GM19452 (cell line): ENCODE data around the gene SLC12A3.
"Not testable (repeated sequence)": the region's sequence is repeated elsewhere in the genome, so short reads cannot be mapped to it uniquely, and the experiment has no call there.

Experiments used
- ATAC-seq: cut with Tn5 transposase; IDR thresholded peaks from one replicate; pipeline ENCODE4 v1.9.1; 2021; ENCODE audit not compliant: unreplicated experiment

Gene SLC12A3

DNA sequence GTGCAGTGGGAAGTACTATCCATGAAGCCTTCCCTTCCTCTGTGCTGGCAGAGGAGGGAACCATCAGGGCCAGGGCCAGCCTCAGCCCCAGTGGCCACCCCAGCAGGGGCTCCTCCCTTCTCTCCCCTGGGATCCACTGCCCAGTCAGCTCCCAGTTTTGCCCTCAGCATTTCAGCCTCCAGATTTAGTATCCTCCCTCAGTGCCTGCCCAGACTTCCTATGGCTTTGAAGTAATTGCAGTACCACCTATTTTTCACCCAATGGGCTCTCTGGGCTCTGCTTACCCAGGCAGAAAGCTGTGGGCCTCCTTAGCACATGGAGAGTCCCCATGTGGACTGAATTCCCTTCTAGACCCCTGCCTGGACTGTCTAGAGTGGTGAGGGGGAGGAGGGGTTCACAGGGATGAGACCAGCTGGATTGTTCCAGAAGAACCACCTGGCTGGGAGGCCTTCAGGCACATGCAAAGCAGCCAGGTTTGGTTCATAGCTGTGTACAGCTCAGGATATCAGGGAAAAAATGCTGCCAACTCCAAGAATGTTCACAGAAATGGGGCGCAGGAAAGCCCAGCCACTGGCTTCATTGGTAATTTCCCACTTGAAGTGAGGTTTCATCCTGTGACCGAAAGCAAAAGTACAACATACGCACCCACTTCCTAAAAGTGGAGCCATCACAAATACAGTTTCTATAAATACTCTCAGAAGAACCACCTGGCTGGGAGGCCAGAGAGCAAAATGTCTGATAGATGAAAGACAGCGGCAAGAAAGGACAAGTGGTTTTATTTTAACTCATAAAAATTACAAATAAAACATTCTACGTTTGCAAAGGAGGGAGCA is 51.8 kb downstream of the SLC12A3 start:
- peak; percentile 65 for ATAC-seq

DNA sequence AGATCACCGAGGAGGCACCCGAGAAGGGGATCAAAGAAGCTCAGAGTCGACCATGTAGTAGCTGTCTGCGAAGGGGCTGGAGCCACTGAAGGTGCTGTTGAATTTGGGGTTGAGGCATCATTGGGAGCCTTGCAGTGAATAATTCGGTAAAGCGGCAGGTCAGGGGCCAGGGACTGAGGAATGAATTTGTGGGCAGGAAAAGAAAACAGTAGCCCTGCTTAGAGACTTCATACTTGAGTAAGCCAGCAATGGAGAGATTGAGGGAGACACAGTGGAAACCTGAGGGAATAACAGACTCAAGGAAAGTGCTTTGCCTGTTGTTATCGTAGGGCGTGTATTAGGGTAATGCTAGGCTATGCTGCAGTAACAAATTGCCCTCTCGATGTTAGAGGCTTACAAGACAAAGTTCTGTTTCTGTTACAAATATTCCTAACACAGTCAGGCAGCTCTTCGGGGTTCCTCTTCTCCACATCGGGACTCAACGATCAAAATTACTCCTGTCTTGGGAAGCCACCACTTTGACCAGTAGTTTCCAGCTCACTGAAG is 53.5 kb downstream of the SLC12A3 start:
- no peak for ATAC-seq

DNA sequence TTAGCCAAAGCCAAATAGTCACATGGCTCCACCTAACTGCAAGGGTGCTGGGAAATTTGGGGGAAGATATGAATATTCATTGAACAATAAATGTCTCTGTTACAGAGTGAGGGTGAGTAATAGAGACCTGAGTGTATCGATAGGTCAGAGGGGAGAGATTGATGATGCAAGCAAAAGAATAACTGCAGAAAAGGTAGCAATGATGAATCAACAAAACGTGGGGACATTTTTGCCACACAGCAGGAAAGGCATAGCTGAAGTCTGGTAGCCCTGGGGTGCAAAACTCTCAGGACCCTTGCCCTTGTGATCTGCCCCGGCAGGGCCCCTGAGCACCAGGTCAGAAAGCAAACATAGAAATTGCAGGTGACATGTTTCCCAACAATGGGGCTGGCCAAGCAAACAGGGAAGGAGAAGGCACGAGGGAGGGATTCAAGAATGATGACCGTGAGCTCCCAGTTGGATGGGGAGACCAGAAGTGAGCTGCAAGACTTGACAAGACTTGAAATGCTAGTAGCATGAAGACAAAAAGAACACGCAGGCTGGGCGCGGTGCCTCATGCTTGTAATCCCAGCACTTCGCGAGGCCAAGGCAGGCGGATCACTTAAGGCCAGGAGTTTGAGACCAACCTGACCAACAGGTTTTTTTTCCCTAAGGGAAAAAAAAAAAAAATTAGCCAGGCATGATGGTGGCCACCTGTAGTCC is 54.2 kb downstream of the SLC12A3 start:
- ATAC-seq, result no peak

DNA sequence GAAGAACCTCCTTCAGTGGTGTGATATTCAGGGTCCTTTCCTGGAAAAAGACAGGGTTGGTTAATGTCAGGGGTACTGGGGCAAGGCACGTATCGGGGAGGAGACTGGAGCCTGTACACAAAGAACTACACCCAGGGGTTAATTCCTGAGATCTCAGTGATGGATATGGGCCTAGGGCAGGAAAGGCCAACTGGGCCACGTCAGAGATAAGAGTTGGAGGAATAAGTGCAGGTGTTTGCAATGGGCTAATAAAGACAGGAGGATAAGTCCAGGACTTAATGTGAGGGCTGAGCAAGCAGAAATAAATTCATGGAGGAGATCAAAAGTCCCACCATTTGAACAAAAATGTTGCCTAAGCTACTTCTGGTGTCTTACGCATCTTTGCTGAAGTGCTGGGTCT is 56.6 kb downstream of the SLC12A3 start:
- ATAC-seq, result no peak

DNA sequence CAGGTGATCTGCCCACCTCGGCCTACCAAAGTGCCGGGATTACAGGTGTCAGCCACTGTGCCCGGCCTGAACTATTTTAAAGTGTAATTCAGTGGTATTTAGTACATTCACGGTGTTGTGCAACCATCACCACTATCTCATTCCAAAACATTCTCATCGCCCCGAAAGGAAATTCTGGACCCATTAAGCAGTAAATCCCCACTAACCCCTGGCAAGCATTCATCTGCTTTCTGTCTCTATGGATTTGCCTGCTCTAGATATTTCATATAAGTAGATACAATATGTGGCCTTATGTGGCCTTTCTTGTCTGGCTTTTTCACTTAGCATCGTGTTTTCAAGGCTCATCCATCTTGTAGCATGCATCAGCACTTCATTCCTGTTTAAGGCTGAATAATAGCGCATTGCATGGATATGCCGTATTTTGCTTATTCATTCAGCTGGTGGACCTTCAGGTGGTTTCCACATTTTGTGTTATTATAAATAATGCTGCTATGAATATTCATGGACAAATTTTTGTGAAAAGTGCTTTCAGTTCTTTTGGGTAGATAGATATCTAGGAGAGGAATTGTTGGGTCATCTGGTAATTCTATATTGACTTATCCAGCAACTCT is 58.6 kb downstream of the SLC12A3 start:
- ATAC-seq, result no peak

DNA sequence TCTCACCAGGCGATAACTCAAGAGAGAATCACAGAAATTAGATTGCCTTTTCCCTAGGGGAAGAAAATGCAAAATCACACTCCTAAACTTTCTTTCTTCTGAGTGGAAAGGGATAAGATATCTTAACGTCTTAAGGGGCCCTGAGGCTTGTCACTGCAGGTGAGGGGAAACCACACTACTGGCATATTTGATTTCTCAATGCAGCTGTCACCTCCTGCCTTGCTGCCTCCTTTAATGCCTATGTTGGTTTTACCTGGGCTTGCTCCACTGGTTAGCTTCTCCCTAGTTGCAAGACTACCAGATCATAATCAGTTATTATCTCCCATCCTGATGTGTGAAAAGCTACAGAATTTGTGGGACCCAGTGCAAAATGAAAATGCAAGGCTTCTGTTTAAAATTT is 62.5 kb downstream of the SLC12A3 start:
- ATAC-seq, result no peak

DNA sequence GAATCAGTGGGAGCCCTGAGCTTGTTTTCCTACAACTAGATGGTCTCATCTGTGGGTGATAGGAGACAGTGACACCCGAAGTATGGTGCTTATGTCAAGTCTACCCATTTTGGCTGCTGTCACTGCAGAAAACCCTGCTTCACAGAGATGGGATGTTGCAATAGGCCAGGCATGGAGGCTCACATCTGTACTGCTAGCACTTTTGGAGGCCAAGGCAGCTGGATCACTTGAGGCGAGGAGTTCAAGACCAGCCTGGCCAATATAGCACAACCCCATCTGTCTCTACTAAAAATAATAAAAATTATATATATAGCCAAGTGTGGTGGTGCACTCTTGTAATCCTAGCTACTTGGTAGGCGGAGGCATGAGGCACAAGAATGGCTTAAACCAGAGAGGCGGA is 64.6 kb downstream of the SLC12A3 start:
- no peak for ATAC-seq

DNA sequence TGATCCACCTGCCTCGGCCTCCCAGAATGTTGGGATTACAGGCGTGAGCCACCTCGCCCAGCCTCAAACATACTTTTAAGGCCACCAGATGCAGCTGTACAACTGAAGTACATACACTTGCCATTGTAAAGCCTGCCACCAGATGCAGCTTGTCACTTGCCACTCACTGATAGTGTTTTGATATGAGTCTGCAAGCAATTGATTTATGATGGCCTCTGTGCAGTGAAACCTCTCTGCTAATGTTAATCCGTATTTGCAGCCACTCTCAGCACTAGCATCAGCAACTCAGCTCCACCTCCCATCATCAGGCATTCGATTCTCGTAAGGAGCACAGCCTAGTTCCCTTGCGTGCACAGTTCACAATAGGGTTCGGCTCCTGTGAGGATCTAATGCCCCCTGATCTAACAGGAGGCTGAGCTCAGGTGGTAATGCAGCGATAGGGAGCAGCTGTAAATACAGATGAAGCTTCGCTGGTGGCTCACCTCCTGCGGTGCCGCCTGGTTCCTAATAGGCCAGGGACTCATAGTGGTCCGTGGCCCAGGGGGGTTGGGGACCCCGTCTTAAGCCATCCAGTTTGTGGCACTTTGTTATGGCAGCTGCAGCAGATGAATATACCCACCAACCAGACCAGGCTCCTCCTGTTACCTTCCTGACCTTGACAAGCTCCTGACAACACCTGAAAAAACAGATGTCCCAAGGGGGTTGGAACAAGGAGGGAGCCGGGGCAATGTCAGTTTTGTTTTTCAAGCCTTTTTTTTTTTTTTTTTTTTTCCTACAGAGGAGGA is 65.7 kb downstream of the SLC12A3 start:
- ATAC-seq, result no peak

DNA sequence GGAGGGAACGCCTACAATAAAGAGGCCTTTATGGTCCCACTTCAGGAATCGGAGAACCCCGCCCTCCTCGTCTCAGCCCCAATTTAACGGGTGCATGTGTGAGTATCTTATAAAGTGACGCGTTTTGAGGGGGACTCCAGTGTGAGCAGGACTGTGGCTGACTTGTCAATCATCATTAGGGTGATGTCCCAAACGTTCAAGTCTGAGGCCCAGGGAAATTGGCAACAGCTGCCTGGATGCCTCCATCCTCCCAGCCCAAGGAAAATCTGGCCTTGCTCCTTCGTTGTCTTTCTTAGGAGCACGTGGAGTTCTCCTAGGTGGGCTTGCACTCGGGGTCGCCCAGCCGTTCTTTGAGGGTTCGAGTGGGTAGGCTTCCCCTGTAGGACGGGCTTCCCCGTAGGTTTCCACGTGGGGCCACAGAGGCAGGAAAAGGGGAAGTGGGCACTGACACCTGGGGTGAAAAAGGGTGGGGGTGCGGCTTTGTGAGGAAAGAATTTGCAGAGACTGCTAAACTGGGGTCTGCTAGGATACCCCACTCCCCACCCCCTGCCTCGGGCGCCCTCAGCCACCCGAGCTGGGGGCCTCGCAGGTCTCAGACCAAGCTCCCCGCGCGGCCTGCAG is 66.4 kb downstream of the SLC12A3 start:
- ATAC-seq, result peak; percentile 38

DNA sequence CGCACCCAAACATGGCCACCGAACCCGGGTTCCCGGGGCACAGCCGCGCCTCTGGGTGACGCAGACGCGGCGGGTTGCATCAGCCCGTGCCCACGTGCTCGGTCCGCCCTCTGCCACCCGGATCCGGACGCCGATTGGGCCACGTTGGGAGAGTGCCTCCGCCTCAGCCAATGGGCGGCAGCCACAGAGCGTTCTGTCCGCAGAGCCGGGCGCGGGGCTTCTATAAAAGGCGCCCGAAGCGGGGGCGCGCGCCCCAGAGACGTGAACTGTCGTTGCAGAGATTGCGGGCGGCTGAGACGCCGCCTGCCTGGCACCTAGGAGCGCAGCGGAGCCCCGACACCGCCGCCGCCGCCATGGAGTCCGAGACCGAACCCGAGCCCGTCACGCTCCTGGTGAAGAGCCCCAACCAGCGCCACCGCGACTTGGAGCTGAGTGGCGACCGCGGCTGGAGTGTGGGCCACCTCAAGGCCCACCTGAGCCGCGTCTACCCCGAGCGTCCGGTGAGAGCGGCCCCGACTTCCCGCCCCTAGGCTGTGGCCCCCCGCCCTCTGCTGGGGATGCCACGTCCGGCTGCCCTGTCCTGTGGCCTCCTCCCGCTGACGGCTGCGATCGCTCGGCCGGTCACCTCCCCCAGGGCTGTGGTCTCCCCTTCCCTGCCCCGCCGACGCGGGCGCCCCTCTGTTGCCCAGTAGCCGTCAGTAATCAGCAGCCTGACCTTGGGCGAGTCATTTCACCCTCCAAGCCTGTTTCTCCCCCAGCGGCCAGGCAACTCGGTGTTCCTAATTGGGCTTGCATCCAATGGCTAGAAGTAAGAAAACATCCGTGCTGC is 67.1 kb downstream of the SLC12A3 start, which contains the start of gene HERPUD1:
Gene HERPUD1, plus strand, starts transcription at position 251 of the 829 bp plus-strand sequence. Its CDS starts 103 bp downstream, at position 354.
- peak; percentile 83 for ATAC-seq

DNA sequence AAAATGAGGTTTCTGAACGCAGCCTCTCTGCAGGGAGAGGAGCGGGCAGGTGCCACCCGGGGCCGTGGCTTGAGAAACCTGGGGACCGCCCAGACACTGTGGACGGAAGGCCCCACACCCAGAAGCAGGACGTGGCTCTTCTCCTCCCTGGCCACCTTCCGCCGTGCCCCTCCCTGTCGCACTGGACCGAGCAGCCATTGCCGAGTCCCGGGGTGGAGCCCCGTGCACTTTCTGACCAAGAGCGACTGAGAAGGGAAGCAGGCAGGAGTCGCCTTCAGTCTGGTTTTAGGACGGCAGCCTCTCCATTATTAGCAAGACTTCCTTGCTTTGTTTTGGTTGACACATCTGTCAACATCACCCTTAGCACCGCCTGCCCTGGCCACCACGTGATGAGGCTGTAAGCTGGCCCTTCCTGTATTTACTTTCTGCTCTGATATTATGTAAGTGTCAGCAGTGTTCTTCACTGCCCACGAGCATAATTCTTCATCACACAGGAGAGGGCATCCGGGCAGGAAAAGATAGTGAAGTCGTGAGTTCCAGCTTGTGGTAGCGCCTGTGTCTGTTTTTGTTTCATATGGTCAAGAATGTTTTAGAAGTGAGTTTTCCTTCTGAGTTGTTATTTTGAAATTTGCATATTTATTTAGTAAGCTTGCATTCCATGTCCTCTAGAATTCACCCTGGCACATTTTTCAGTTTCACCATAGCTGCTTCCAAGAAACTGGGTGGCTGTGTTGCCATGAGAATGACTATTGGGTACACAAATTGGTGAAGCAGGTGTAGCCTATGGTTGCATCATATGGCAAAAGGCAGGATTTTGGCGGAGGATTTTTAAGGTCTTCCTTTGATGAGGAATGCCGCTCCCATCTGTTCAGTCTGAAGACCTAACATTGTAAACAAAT is 68.0 kb downstream of the SLC12A3 start:
- no peak for ATAC-seq

DNA sequence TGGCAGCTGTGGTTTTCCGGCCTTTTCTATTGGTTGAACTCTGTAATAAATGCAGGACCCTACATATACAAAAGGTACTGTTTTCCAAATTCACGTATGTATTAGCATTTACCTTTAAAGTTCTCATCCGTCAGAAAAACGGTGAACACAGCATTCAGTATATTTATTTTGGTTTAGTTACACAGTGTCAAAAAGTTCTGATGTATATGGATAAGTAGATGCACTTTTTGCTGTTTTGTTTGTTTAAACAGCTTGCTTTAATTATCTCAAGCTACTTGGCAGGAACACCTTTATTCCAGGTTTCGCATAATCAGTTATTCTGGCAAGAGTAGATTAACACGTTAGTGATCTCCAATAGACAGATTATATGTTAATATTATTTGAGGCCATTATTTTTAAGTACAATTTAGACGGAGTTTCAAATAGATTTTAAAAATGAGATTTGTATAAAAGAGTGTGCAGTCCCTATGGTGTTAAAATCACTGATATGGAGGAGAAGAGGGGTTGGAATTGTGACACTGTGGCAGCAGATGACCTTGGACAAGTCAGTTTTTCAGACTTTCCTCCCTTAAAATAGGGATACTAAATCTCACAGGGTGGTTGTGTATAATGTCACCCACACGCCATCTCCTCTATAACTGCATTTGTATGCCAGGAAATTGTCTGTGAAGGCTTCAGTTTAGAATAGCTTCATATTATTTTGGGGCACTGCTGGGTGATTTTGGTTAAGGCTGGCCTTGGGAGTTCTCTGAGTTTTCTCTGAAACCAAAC is 69.0 kb downstream of the SLC12A3 start:
- no peak for ATAC-seq

DNA sequence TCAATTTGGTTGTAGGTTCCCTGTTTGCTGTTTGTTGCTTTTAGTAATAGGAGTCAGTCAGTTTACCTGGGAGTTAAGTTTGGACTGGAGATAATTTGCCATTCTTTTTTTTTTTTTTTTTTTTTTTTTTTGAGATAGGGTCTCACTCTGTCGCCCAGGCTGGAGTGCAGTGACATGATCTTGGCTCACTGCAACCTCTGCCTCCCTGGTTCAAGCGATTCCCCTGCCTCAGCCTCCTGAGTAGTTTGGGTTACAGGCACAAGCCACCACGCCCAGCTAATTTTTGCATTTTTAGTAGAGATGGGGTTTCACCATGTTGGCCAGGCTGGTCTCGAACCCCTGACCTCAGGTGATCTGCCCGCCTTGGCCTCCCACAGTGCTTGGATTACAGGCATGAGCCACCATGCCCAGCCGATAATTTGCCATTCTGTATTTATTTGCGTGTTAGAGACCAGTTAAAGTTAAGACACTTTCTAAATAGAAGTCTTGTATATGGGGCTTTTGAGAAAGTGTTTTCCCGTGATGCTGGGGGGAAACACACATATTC is 69.7 kb downstream of the SLC12A3 start:
- not testable (repeated sequence) for ATAC-seq

DNA sequence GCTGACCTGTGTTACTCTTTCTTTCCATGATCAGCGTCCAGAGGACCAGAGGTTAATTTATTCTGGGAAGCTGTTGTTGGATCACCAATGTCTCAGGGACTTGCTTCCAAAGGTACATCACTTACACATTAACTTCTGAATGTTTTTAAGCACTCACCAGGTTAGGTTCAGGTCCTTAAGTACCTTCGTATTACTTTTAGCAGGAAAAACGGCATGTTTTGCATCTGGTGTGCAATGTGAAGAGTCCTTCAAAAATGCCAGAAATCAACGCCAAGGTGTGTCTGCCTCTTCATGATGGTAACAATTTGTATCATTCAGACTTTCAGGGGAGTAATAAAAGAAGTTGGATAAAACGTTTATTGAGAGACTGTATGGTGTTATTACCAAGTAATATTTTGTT is 70.2 kb downstream of the SLC12A3 start:
- ATAC-seq, result no peak

DNA sequence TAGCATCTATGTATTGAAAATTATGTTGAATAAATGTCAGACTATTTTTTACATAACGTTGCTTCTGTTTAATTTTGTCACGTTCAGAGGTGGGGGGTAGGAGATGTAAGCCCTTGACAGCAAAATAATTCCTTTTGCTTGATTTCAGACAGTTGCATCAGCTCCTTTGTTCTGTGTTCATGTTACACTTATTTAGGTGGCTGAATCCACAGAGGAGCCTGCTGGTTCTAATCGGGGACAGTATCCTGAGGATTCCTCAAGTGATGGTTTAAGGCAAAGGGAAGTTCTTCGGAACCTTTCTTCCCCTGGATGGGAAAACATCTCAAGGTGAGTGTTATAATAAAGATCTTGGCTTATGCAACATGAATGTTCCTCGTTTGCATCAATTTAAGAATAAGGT is 71.5 kb downstream of the SLC12A3 start:
- ATAC-seq, result no peak

DNA sequence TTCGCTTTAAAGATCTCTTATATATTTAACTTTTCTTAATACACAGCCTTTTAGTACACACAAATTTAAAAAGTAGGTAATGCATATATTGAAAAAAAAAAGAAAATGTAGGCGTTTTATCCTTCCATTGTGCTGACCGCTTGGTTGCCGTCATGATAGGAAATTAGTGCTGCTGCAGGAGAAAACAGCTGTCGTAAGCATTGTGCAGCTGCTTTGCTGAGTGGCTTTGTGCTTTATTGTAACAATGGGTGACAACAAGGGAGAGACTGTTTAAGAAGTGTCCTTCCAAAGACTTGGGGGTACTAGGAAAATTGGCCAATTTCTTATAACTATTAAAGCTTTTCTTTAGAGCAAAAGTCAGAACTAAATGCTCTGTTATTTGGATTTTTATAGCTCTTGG is 71.9 kb downstream of the SLC12A3 start:
- no peak for ATAC-seq
